Kidney glomerular epithelial cell (primary cell): Measurements from ENCODE around the gene IKBKE.

ENCODE experiments used
- DNase-seq: peaks from one replicate; lab custom pipeline; 2025; lab: John Stamatoyannopoulos, UW

IKBKE gene

DNA sequence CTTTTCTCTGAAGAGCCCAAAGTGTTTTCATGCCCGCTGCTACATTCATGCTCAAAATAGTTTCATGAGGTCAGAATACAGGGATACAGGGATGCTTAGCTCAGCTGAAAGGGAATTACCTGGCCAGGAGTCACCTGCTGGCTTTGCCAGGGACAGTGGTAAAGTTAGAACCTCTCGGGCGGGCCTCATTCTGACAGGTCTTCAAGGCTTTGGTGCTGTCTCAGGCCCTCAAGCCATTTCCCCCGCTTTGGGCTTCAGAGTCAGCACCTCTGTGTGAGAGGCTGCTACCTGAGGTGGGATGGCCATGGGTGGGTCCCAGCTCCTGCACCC is 42.5 kb downstream of the IKBKE start:
- DNase-seq: no peak

DNA sequence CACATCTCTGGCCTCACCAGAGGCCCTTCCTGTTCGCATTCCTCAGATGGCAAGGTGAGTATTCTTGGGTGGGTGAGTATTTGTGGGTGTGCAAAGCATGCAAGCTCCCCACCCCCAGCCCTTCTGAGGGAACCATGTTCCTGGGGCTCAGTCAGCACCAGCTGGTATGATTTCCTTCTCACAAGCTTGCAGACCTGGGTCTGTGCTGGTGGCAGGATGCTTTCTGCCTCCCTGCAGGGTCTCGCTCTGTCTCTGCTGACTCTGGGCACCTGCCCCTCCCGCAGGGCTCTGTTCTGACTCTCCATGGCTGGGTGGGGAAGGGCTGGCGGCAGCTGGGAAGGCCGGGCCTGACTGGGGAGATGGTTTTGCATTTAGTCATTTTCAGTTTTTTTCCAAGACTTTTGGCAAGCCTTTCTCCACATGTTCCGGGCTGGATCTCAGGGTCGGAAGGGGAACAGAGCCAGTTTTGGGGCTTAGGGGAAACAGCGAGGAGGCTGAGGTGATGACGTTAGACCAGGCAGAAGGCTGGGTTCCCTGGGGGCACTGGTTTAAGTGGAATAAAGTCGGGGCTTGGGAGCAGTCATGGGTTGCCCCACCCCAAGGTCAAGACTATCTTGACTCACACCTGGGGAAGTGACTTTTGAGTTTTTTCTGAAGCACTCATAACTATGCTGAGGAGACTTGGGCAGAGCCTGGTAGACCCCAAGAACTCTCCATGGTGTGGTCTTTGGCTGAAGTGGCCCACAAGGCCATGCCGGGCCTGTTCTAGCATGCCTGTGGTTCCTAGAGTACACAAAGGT is 43.2 kb downstream of the IKBKE start:
- DNase-seq: no peak

DNA sequence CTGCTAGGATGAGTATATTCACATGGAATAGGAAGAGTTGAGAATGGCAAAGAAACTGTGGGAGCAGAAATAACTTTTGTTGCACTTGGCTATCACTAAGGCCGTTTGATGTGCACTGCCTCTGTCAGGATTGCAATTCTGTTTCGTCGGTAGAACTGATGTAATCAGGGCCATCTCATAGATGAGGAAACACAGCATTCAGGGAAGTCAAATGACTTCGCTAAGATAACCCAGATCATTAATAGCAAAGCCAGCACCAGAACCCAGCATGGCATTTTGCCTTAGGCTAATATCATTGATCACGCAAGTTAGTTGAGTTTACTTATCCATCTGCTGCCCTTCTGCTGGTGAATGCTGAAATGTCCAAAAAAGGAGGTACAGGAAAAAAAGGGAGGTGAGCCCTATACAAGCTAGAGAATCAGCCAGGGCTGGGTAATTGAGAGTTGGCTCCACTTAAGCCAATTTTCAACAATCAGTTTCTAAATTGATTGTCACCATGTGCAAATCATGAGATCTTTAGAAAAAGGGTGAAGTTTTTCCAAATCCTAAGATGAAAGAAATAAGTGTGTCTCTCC is 44.6 kb downstream of the IKBKE start:
- DNase-seq: no peak

- DNase-seq: no peak
Measured at GRCh38 chr1:206516728-206516990, 46.4 kb downstream of the IKBKE start.

DNA sequence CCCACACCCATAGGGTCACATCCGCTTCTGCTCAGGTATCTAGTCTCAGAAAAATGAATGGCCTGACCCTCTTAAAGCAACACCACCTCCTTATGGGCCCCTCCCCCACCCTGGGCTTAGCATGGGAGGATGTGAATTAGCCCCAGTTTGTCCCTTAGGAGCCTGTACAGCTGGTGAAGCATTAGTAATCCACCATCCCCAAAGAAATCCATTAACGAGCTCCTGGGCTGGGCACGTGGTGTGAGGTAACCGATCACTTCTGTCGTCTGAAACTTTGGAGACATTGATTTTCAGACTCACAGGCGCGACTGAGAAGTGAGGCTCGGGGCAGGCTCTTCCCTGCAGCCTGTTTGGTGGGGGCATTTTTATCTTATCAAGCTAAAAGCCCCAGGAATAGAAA is 47.5 kb downstream of the IKBKE start:
- no peak for DNase-seq

GRCh38 chr1:206518206-206518605 is 47.9 kb downstream of the IKBKE start:
- no peak for DNase-seq

GRCh38 chr1:206518743-206519142 is 48.5 kb downstream of the IKBKE start:
- DNase-seq: no peak

DNA sequence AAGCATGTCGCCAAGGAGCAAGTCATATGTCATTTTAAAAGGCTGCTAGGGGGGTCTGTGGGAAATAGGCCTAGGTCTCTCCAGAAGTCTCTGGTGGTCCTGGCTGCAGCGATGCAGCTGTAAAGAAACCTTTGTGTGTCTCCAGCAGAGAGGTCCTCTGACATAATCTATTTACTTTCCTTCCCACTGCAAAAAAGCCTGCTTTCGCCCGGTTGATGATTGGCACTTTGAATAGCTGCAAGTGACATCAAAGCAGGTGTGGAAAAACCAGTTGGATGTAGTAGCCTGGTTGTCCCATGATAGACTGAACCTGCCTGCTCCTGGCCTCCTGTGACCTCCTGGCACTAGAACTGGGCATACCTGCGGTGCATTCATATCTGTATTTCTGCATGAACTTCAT is 50.9 kb downstream of the IKBKE start:
- no peak for DNase-seq

- DNase-seq: no peak
Measured at GRCh38 chr1:206521694-206522402, 51.6 kb downstream of the IKBKE start.

- no peak for DNase-seq
Measured at GRCh38 chr1:206524739-206525364, 54.6 kb downstream of the IKBKE start.

DNA sequence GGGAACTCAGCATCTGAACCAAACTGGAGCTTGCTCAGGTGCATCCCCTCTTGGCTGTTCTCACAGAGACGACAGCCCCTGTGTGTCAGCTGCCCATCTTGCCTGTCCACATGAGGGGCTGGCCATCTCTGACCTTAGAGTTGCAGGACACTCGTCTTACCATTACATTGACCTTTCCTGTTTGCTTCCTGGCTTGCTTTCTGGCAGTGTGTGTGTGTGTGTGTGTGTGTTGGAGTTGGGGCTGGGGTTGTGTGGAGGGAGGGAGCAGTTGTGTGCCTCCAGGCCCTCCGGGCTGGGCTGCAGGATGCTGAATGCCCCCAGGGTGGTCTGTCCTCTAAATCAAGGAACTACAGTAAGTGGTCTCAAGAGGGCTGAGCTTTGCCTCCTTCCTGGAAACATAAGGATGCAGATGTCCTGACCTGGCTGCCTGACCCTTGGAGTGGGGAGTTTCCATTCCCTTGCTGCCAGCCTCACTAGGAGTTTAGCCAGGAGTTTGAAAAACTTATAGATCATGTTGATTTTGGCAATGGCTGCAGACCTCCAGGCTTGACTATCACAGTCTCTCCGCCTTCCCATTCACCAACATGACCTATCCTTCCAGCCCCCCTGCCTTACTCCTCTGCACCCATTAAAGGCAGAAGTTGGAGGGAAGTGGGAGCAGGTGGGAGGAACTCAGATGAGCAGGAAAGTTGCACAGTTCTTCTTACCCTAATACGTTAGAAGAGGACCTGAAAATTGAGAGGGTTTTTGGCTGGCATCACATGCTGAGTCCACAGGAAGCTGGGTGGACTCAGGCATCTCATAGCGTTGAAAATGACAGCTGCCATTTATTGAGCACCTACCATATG is 56.0 kb downstream of the IKBKE start:
- DNase-seq: no peak

DNA sequence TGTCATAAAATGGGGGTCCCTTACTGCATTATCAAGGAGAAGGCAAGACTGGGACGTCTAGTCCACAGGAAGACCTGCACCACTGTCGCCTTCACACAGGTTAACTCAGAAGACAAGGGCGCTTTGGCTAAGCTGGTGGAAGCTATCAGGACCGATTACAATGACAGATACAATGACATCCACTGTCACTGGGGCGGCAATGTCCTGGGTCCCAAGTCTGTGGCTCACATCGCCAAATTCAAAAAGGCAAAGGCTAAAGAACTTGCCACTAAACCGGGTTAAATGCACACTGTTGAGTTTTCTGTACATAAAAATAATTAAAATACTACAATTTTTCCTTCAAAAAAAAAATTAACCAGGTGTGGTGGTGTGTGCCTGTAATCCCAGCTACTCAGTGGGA is 59.1 kb downstream of the IKBKE start:
- DNase-seq: no peak

DNA sequence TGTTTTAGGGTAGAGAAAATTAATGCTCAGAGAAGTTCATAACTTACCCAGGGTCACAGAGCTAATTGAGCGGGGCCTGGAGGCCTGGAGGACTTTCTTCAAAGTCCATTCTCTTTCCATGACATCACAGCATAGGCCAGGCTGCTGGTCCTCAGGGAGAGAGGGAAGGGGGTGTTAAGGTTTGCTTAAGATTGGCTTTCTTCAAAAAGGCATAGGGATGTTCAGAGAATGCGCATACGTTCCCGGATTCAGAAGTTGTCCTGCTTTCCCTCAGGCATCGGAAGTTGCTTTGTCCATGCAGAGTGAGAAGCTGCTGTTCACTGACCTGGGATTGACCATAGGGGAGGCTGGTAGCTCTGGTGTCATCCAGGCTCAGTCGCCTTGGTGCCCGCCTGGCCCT is 62.1 kb downstream of the IKBKE start:
- DNase-seq: no peak

DNA sequence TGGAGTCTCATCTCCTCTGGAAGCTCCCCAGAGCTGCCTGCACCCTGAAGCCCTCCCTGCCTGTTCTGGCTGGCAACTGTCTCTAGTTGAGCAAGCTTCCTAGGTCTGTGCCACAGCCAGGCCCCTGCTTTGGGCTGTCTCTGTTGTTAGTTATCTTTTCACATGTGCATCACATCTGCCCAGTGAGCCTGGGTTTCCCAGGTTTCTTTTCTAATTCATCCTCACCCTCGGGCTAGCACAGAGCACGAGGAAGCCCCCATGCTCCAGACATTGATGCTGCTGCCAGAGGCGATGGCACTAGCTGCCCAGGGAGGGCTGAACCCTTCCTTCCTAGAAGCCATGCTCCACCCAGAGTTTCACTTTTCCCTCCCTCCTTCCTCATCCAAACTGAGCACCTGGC is 64.3 kb downstream of the IKBKE start:
- no peak for DNase-seq

GRCh38 chr1:206535853-206536188 is 65.5 kb downstream of the IKBKE start:
- no peak for DNase-seq

DNA sequence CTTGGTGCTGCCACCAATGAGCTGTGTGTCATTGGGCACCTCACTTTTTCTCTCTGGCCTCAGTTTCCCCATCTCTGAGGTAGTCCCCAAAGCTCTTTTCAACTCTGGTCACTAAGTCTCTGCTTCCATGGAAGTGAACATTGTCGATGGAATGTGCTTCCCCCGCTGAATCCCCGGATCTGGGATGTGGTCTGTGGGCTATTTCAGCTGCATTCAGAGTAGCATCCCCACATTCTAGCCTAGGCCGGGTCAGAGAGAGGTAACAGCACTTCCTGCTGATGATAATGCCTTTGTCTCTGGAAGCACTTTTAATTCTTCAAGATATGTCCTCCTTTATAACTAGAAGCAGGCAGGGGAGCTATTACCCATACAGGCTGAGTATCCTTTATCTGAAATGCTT is 66.9 kb downstream of the IKBKE start:
- DNase-seq: no peak

DNA sequence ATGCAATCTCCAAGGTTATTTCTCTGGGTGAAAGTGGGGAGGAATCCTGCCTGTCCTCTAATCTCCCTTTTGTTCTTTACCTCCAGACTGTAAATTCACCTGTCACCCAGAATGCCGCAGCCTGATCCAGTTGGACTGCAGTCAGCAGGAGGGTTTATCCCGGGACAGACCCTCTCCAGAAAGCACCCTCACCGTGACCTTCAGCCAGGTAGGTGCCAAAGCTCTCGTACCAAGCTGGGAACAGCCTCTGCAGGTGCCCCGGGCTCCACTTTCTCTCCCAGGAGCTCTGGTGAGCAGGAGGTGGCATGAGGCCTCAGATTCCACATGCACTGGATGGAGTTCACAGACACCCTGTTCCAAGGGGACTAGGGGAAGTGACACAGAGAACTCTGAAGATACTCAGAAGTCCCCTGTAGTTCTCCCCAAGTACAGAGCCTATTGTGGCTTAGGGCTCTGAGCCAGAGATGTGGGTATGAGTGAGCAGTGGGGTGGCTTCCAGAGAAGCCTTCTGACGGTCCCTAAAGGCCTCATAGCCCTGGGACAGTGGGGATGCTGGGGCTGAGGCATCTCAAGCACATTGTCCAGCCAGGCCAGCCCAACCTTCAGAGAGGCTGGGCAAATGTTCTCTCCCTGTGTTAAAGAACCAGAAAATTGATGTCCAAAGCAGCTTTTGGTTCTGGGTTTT is 68.0 kb downstream of the IKBKE start:
- DNase-seq: no peak

DNA sequence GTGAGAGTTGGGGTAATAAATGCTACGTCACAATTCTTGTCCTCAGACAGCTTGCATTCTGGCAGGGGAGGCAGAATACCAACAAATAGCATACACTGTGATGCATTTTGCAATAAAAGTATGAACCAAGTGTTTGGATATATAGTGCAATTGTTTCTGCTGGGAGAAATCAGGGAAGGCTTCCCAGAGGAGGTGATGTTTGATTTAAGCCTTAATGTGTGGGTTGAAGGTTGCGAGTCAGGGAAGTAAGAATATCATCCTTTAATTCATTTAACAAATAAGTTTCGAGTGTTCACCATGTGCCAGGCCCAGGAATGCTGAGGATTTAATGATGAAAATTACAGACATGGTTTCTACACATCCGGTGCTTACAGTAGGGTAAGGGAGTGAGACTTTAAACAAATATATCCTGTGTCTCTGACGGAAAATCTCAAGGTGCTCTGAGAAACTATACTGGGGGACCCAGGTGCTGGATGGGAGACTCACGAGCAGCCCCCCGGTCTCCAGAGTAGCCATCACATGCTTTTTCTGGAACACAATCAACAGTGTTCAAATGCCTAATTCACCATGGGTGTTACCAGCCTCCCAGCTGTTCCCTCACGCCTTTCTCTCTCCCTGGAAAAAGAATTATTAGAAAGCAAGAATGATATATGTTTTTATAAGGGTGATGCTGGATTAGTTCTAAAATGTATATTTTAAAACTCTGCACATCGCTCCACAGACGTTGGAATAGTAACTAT is 68.8 kb downstream of the IKBKE start:
- no peak for DNase-seq

DNA sequence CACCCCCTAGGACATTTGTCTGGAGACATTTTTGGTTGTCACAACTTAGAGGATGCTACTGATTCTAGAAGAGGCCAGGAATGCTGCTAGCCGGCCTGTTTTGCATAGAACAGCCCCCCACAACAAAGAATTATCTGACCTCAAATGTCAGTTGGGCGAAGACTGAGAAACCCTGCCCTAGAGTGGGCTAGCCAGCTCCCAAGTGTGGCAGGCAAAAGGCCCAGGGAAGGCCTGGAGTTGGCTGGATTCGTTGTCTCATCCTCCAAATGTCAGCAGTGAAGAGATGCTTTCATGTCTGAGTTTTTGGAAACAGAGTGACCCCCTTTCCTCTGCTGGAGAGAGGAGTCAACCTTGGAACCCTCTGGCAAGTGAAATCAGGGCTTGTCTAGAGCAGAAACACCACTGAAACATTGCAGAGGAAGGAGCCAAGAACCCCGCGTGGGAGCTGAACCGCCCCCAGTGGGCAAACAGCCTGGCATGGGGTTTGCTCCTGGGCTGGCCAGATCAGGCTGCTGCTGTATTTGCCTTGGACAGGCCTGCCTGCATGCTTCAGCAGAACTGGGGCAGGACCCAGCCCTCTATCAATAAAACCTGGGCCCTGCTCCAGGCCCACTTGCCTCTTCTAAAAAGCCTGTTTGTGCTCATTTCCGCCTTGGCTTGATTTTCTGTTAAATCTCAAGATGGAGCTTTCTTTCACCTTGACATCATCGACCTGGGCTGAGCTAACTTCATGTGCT is 69.9 kb downstream of the IKBKE start:
- DNase-seq: no peak

DNA sequence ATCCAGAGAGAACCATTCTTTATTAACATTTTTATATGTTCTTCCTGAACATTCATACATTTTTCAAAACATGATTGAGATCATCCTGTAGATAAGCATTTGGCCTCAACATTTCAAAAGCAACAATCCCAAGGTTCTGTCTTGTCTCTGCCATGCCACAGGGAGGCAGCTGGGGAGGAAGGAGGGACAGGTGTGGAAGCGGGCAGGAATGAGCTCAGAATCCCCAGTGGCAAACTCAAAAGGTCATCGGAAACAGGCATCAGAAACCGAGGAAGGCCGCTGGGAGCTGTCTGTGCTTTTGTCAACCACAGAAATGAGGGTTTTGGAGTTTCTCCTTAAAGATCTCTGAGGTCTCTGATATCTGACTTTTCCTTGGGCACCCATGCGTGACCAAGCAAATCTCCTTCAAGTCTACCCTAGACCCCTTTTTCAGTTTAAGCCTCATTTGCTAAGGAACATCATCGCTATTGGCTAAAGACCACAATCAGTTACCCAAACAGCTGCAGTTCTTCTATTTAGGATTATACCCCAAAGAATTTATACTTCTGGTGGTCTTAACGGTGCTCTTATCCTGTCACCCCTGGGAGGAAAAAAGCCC is 71.1 kb downstream of the IKBKE start:
- DNase-seq: no peak
